ENCODE measurements around the gene ACSL1.

- no peak for TF ChIP-seq POLR2AphosphoS5 (IDR thresholded peaks at IDR 0.05; ENCODE audit: low read depth, low read length)
- TF ChIP-seq REST (IDR thresholded peaks at IDR 0.05; ENCODE audit: insufficient read depth in 1 of 2, low read depth in 2 of 2, low read length in 2 of 2) = no peak
Observed at GRCh38 chr4:184743650-184744049, 82.1 kb downstream of the ACSL1 start.
